T-cell (primary cell): ENCODE results near the gene NFKBIL1. TPM values are rescaled to one million over a fixed set of nuclear protein-coding genes. Genes with fewer than 3 reads are reported as not detected.

Source experiments
- ATAC-seq, 4 experiments: fragments of 200-7000 bp in 3 of 4; fragments of 150-1000 bp in 1 of 4; cut with Tn5 transposase; replicated peaks in 1 of 4; 1 replicate in 3 of 4; 2 replicates in 1 of 4; pipeline ENCODE4 v1.10.0; 2021; ENCODE audit warnings: moderate library complexity in 3 of 4, mild to moderate bottlenecking in 2 of 4, moderate number of reproducible peaks in 1 of 4
- CTCF ChIA-PET, 2 donors: fragments of 300-600 bp; sonication (Branson Sonifier 250); formaldehyde crosslinking; loops; one replicate each; lab custom pipeline; 2022; ENCODE audit warnings: antibody characterized with exemption in 2 of 2; lab: Charles Lee
- POLR2A ChIA-PET, 2 donors: fragments of 300-600 bp; sonication (Branson Sonifier 250); formaldehyde crosslinking; loops; one replicate each; lab custom pipeline; 2022; ENCODE audit warnings: antibody characterized with exemption in 2 of 2; lab: Charles Lee
- DNase-seq, 35 experiments: peaks; one replicate each; pipeline versions ENCODE4 v3.0.0 to v3.0.0-alpha.2; 2013 to 2023
- H3K27ac ChIP-seq: one replicate; pipeline ENCODE4 v1.5.1; 2013; ENCODE audit warnings: low read length
- H3K27me3 ChIP-seq, 2 experiments: replicated peaks in 1 of 2; 1 replicate in 1 of 2; 2 replicates in 1 of 2; pipeline versions ENCODE4 v1.6.1 to v1.7.0; 2013; ENCODE audit warnings: low read length in 1 of 2, mixed read lengths in 1 of 2; ENCODE audit not compliant: control insufficient read depth in 2 of 2, insufficient read depth in 2 of 2; ENCODE audit errors: extremely low read depth in 1 of 2
- H3K36me3 ChIP-seq, 2 donors: 1 replicate in 1 of 2; 2 replicates in 1 of 2; pipeline versions ENCODE4 v1.6.1 to v1.7.0; 2013; ENCODE audit warnings: low read length in 1 of 2; ENCODE audit not compliant: control insufficient read depth in 2 of 2, insufficient read depth in 1 of 2; ENCODE audit errors: extremely low read depth in 1 of 2
- H3K4me1 ChIP-seq, 2 experiments: 1 replicate in 1 of 2; 2 replicates in 1 of 2; pipeline versions ENCODE4 v1.6.1 to v1.7.0; 2013; ENCODE audit warnings: low read length in 2 of 2, mixed read lengths in 1 of 2; ENCODE audit not compliant: insufficient read depth in 2 of 2, control insufficient read depth in 1 of 2; ENCODE audit errors: extremely low read depth in 1 of 2
- H3K4me3 ChIP-seq, 2 donors: 1 replicate in 1 of 2; 2 replicates in 1 of 2; pipeline versions ENCODE4 v1.5.1 to v1.7.0; 2013; ENCODE audit warnings: mild to moderate bottlenecking in 2 of 2, low read length in 1 of 2, moderate library complexity in 1 of 2; ENCODE audit not compliant: control insufficient read depth in 1 of 2; ENCODE audit errors: extremely low read depth in 1 of 2
- H3K9me3 ChIP-seq: 2 replicates; pipeline ENCODE4 v1.7.0; 2013
- H3K27ac Mint-ChIP-seq, 2 donors: one replicate each; pipeline ENCODE4 v1.8.0; 2020 to 2021; ENCODE audit warnings: mild to moderate bottlenecking in 2 of 2, mixed read lengths in 2 of 2
- H3K27me3 Mint-ChIP-seq, 2 donors: one replicate each; pipeline ENCODE4 v1.8.0; 2021 to 2022; ENCODE audit warnings: mixed read lengths in 2 of 2
- H3K36me3 Mint-ChIP-seq: one replicate; pipeline ENCODE4 v1.8.0; 2021; ENCODE audit warnings: mixed read lengths
- H3K4me1 Mint-ChIP-seq, 3 donors: one replicate each; pipeline ENCODE4 v1.8.0; 2020 to 2022; ENCODE audit warnings: mixed read lengths in 3 of 3, mild to moderate bottlenecking in 1 of 3
- H3K4me3 Mint-ChIP-seq, 3 donors: one replicate each; pipeline ENCODE4 v1.8.0; 2020 to 2022; ENCODE audit warnings: mild to moderate bottlenecking in 3 of 3, mixed read lengths in 3 of 3, moderate library complexity in 3 of 3
- H3K9me3 Mint-ChIP-seq, 3 donors: one replicate each; pipeline ENCODE4 v1.8.0; 2020 to 2022; ENCODE audit warnings: mixed read lengths in 3 of 3
- WGBS: methylation state at CpG from one replicate; pipeline ENCODE4 v1.1.5; 2013; ENCODE audit warnings: missing lambda C conversion rate; ENCODE audit not compliant: insufficient coverage; 5-methylcytosine and 5-hydroxymethylcytosine counted together
- total RNA-seq, 35 experiments: library from RNA in 6 of 35; stranded (reverse) in 6 of 35; fragments of 120-200 nt in 1 of 35; gene quantifications; one replicate each; pipeline versions ENCODE4 v1.2.1 to v1.2.4 and lab custom pipeline; 2013 to 2026

NFKBIL1 gene
- total RNA-seq, 5 donors from 2014 or later (not counting 1 experiment from before 2014, with no cell fraction given): 6.9 to 17.1 (median 11.6) TPM

- Histone ChIP-seq H3K27ac (peak overlapping the region; percentile 99), H3K4me3 (peak overlapping the region; percentile 87 to 99), H3K4me1 (peaks cover 25 to 42% of the 10 kb centered on the region in 2 experiments), H3K9me3 (no peaks in the 10 kb centered on the region), H3K36me3 (peaks cover 11 to 42% of the 10 kb centered on the region in 2 donors), H3K27me3 (no peaks in the 10 kb centered on the region)
- Mint-ChIP-seq H3K27me3 (no peaks in the 10 kb centered on the region), H3K4me3 (peak overlapping the region; percentile 96 to 99 (median 97)), H3K4me1 (peaks cover 52 to 62% (median 56%) of the 10 kb centered on the region in 3 donors), H3K27ac (peak overlapping the region; percentile 99), H3K36me3 (peaks cover 37% of the 10 kb centered on the region), H3K9me3 (no peaks in the 10 kb centered on the region)
- ChIA-PET POLR2A (interaction anchor here (0.6 to 1.2 kb wide), 16 partner anchors 9 to 357 kb away, joined by 3 to 5 read pairs (median 3); partner anchors contain the start of genes BAG6 (in 1 of the 2) and MICB (in 1 of the 2)), CTCF (interaction anchor here (0.6 to 6.2 kb wide), 15 partner anchors 10 to 824 kb away, joined by 3 to 40 read pairs (median 4); partner anchors contain the start of genes BAG6 (in 1 of the 2), LTA (in 1 of the 2), MDC1 (in 1 of the 2) and MICB (in 1 of the 2))
- ATAC-seq (peak; percentile 29 to 44 (median 38)), DNase-seq (peak; percentile 53 to 90 (median 81))
- WGBS: 0% methylated on average over 5 of the region's 21 CpGs
Observed at GRCh38 chr6:31541059-31541657, 6.2 kb upstream of the NFKBIL1 start.

GRCh38 chr6:31541658-31542521 is 5.5 kb upstream of the NFKBIL1 start, which contains the start of gene DDX39B:
Gene DDX39B (minus strand): TSS chr6:31542003. CDS start chr6:31540532, 1,471 bp downstream.
- ChIA-PET POLR2A (interaction anchor here (0.6 to 1.2 kb wide), 18 partner anchors 9 to 1296 kb away, joined by 3 to 6 read pairs (median 3); partner anchors contain the start of genes BAG6 (in 1 of the 2) and MICB (in 1 of the 2)), CTCF (interaction anchor here (0.6 to 6.2 kb wide), 15 partner anchors 9 to 825 kb away, joined by 3 to 40 read pairs (median 3); partner anchors contain the start of genes BAG6 (in 1 of the 2), LTA (in 1 of the 2), MDC1 (in 1 of the 2) and MICB (in 1 of the 2))
- peaks cover 28 to 46% of the 10 kb centered on the region in 2 experiments for H3K4me1 ChIP-seq
- H3K9me3 Mint-ChIP-seq: no peaks in the 10 kb centered on the region
- peaks cover 9 to 35% of the 10 kb centered on the region in 2 donors for H3K36me3 ChIP-seq
- H3K4me1 Mint-ChIP-seq: peaks cover 53 to 68% (median 54%) of the 10 kb centered on the region in 3 donors
- peak; percentile 80 to 81 (median 80) for ATAC-seq
- no peaks in the 10 kb centered on the region for H3K9me3 ChIP-seq
- peak within 1 kb of the TSS; percentile 96 to 99 (median 97) for H3K4me3 Mint-ChIP-seq
- 0% methylated on average over 35 of the region's 43 CpGs for WGBS
- peaks cover 31% of the 10 kb centered on the region for H3K36me3 Mint-ChIP-seq
- H3K27me3 Mint-ChIP-seq: no peaks in the 10 kb centered on the region
- peak within 1 kb of the TSS; percentile 87 to 99 for H3K4me3 ChIP-seq
- DNase-seq: peak; percentile 84 to 97 (median 93)
- H3K27ac ChIP-seq: peak within 1 kb of the TSS; percentile 99
- H3K27ac Mint-ChIP-seq: peak within 1 kb of the TSS; percentile 99
- no peaks in the 10 kb centered on the region for H3K27me3 ChIP-seq

GRCh38 chr6:31543639-31544038 is 3.8 kb upstream of the NFKBIL1 start:
- no peaks in the 10 kb centered on the region for H3K9me3 ChIP-seq
- Mint-ChIP-seq H3K27me3 (no peaks in the 10 kb centered on the region), H3K27ac (no peak overlapping the region), H3K36me3 (peaks cover 21% of the 10 kb centered on the region), H3K4me1 (peaks cover 58 to 65% (median 60%) of the 10 kb centered on the region in 3 donors), H3K9me3 (no peaks in the 10 kb centered on the region), H3K4me3 (peak overlapping the region in 1 of 3 donors; percentile 97)
- POLR2A ChIA-PET: interaction anchor here in 1 of 2 donors (0.6 kb wide), 1 partner anchor 78 kb away, joined by 3 read pairs; no protein-coding TSS in a partner anchor
- H3K4me3 ChIP-seq: no peak overlapping the region
- 100% methylated on average over 5 of the region's 6 CpGs for WGBS
- CTCF ChIA-PET: interaction anchor here (0.6 to 6.2 kb wide), 5 partner anchors 8 to 1429 kb away, joined by 3 to 40 read pairs (median 4); partner anchors contain the start of gene TNF (in 1 of the 2)
- peaks cover 8 to 17% of the 10 kb centered on the region in 2 donors for H3K36me3 ChIP-seq
- H3K27me3 ChIP-seq: no peaks in the 10 kb centered on the region
- no peak for DNase-seq
- no peak for ATAC-seq
- no peak overlapping the region for H3K27ac ChIP-seq
- H3K4me1 ChIP-seq: peaks cover 36 to 56% of the 10 kb centered on the region in 2 experiments

- no peaks in the 10 kb centered on the region for H3K27me3 Mint-ChIP-seq
- Histone ChIP-seq H3K36me3 (peaks cover 3 to 12% of the 10 kb centered on the region in 2 donors), H3K27me3 (no peaks in the 10 kb centered on the region), H3K4me1 (peaks cover 25 to 46% of the 10 kb centered on the region in 2 experiments), H3K4me3 (no peak overlapping the region), H3K9me3 (no peaks in the 10 kb centered on the region), H3K27ac (no peak overlapping the region)
- no peak overlapping the region for H3K4me3 Mint-ChIP-seq
- no peak for ATAC-seq
- CTCF ChIA-PET: interaction anchor here in 1 of 2 donors (1.3 kb wide), 1 partner anchor 54 kb away, joined by 3 read pairs; no protein-coding TSS in a partner anchor
- no peaks in the 10 kb centered on the region for H3K9me3 Mint-ChIP-seq
- H3K4me1 Mint-ChIP-seq: peaks cover 51 to 55% (median 54%) of the 10 kb centered on the region in 3 donors
- POLR2A ChIA-PET: no interaction called here
- WGBS: no CpG with 5 or more reads among the region's 2 CpGs
- peaks cover 11% of the 10 kb centered on the region for H3K36me3 Mint-ChIP-seq
- H3K27ac Mint-ChIP-seq: no peak overlapping the region
- DNase-seq: no peak
Observed at GRCh38 chr6:31544676-31545075, 2.7 kb upstream of the NFKBIL1 start.

GRCh38 chr6:31545291-31545690 is 2.1 kb upstream of the NFKBIL1 start:
- H3K27ac Mint-ChIP-seq: no peak overlapping the region
- ChIA-PET POLR2A (no interaction called here), CTCF (interaction anchor here in 1 of 2 donors (7.0 kb wide), 1 partner anchor 51 kb away, joined by 244 read pairs; the partner anchor contains the start of gene NCR3)
- Histone ChIP-seq H3K4me1 (peaks cover 19 to 40% of the 10 kb centered on the region in 2 experiments), H3K27ac (no peak overlapping the region), H3K27me3 (no peaks in the 10 kb centered on the region), H3K36me3 (peaks cover 0 to 6% of the 10 kb centered on the region in 2 donors), H3K4me3 (no peak overlapping the region), H3K9me3 (no peaks in the 10 kb centered on the region)
- ATAC-seq: no peak
- H3K36me3 Mint-ChIP-seq: peaks cover 6% of the 10 kb centered on the region
- no peak for DNase-seq
- no peaks in the 10 kb centered on the region for H3K27me3 Mint-ChIP-seq
- 86% methylated on average over 6 of the region's 7 CpGs for WGBS
- no peaks in the 10 kb centered on the region for H3K9me3 Mint-ChIP-seq
- peaks cover 45 to 49% (median 48%) of the 10 kb centered on the region in 3 donors for H3K4me1 Mint-ChIP-seq
- peak overlapping the region in 1 of 3 donors; percentile 7 for H3K4me3 Mint-ChIP-seq
